Mesenchymal stem cell (in vitro differentiated cells and primary cell): ENCODE measurements around the gene TBC1D2.

Experiments
- DNase-seq: peaks from one replicate; pipeline ENCODE4 v3.0.0-alpha.2; 2013
- H2AFZ ChIP-seq: one replicate; pipeline ENCODE4 v1.6.1; 2013; ENCODE audit warnings: low read depth, mild to moderate bottlenecking, control low read depth, inconsistent platforms, low read length, moderate library complexity
- H2AK5ac ChIP-seq: 2 replicates; pipeline ENCODE4 v1.6.1; 2013; ENCODE audit warnings: low read length, moderate library complexity, mild to moderate bottlenecking, inconsistent platforms; ENCODE audit not compliant: severe bottlenecking
- H2BK120ac ChIP-seq: one replicate; pipeline ENCODE4 v1.6.1; 2013; ENCODE audit warnings: low read depth, mild to moderate bottlenecking, inconsistent platforms, low read length, moderate library complexity
- H2BK12ac ChIP-seq, 2 experiments: one replicate each; pipeline ENCODE4 v1.6.1; 2013; ENCODE audit warnings: inconsistent platforms in 2 of 2, low read length in 2 of 2, mild to moderate bottlenecking in 2 of 2, moderate library complexity in 2 of 2, control low read depth in 1 of 2
- H2BK15ac ChIP-seq: one replicate; pipeline ENCODE4 v1.6.1; 2013; ENCODE audit warnings: mild to moderate bottlenecking, low read depth, inconsistent platforms; ENCODE audit not compliant: poor library complexity, severe bottlenecking
- H2BK5ac ChIP-seq: 2 replicates; pipeline ENCODE4 v1.6.1; 2013; ENCODE audit warnings: low read depth, mild to moderate bottlenecking, low read length, control low read depth, inconsistent platforms; ENCODE audit not compliant: poor library complexity, severe bottlenecking
- H3K14ac ChIP-seq, 2 experiments: one replicate each; pipeline ENCODE4 v1.6.1; 2013; ENCODE audit warnings: inconsistent platforms in 2 of 2, low read length in 2 of 2, control low read depth in 1 of 2, mild to moderate bottlenecking in 1 of 2, moderate library complexity in 1 of 2
- H3K18ac ChIP-seq, 2 experiments: one replicate each; pipeline ENCODE4 v1.6.1; 2013; ENCODE audit warnings: inconsistent platforms in 2 of 2, low read length in 2 of 2, control low read depth in 1 of 2, low read depth in 1 of 2, mild to moderate bottlenecking in 1 of 2
- H3K23ac ChIP-seq, 2 experiments: one replicate each; pipeline ENCODE4 v1.6.1; 2013; ENCODE audit warnings: inconsistent platforms in 2 of 2, low read length in 2 of 2, mild to moderate bottlenecking in 2 of 2, moderate library complexity in 2 of 2, control low read depth in 1 of 2
- H3K27ac ChIP-seq: 2 replicates; pipeline ENCODE4 v1.5.1; 2013; ENCODE audit warnings: mild to moderate bottlenecking, moderate library complexity, low read length, control low read depth, inconsistent platforms; ENCODE audit not compliant: poor library complexity, severe bottlenecking
- H3K27me3 ChIP-seq, 2 experiments: 2 replicates each; pipeline versions ENCODE4 v1.6.1 to v1.7.0; 2013; ENCODE audit warnings: low read length in 2 of 2, mild to moderate bottlenecking in 2 of 2, moderate library complexity in 2 of 2, control low read depth in 1 of 2, inconsistent platforms in 1 of 2; ENCODE audit not compliant: control insufficient read depth in 1 of 2, insufficient read depth in 1 of 2
- H3K36me3 ChIP-seq, 2 experiments: 2 replicates each; pipeline versions ENCODE4 v1.6.1 to v1.7.0; 2013; ENCODE audit warnings: low read length in 2 of 2, control low read depth in 1 of 2, inconsistent platforms in 1 of 2, low read depth in 1 of 2, mild to moderate bottlenecking in 1 of 2; ENCODE audit not compliant: insufficient read depth in 2 of 2, control insufficient read depth in 1 of 2
- H3K4ac ChIP-seq, 2 experiments: one replicate each; pipeline ENCODE4 v1.6.1; 2013; ENCODE audit warnings: inconsistent platforms in 2 of 2, low read length in 2 of 2, mild to moderate bottlenecking in 2 of 2, moderate library complexity in 2 of 2, control low read depth in 1 of 2, low read depth in 1 of 2
- H3K4me1 ChIP-seq: 2 replicates; pipeline ENCODE4 v1.6.1; 2013; ENCODE audit warnings: low read depth, low read length, control low read depth; ENCODE audit not compliant: control insufficient read depth, insufficient read depth
- H3K4me2 ChIP-seq: 2 replicates; pipeline ENCODE4 v1.6.1; 2013; ENCODE audit warnings: low read length, mild to moderate bottlenecking, inconsistent platforms; ENCODE audit not compliant: poor library complexity, severe bottlenecking
- H3K4me3 ChIP-seq, 2 experiments: 2 replicates each; pipeline versions ENCODE4 v1.5.1 to v1.7.0; 2013; ENCODE audit warnings: low read length in 2 of 2, mild to moderate bottlenecking in 2 of 2, control low read depth in 1 of 2, low read depth in 1 of 2; ENCODE audit not compliant: insufficient read depth in 1 of 2
- H3K79me1 ChIP-seq: replicated peaks from 2 replicates; pipeline ENCODE4 v1.6.1; 2013; ENCODE audit warnings: mild to moderate bottlenecking, control low read depth, low read length, inconsistent platforms; ENCODE audit not compliant: poor library complexity, severe bottlenecking
- H3K9ac ChIP-seq: 2 replicates; pipeline ENCODE4 v1.7.0; 2013; ENCODE audit warnings: mild to moderate bottlenecking, low read length, moderate library complexity
- H3K9me3 ChIP-seq: 2 replicates; pipeline ENCODE4 v1.7.0; 2013; ENCODE audit warnings: mild to moderate bottlenecking, low read length; ENCODE audit not compliant: control insufficient read depth
- H4K8ac ChIP-seq: one replicate; pipeline ENCODE4 v1.6.1; 2013; ENCODE audit warnings: inconsistent platforms, mild to moderate bottlenecking, low read length, moderate library complexity
- H4K91ac ChIP-seq: one replicate; pipeline ENCODE4 v1.6.1; 2013; ENCODE audit warnings: mild to moderate bottlenecking, low read length, inconsistent platforms
- WGBS: methylation state at CpG from one replicate; pipeline ENCODE4 v1.1.7; 2013; ENCODE audit warnings: mixed read lengths; 5-methylcytosine and 5-hydroxymethylcytosine counted together

The TBC1D2 gene

GRCh38 chr9:98228392-98229089 is 26.9 kb downstream of the TBC1D2 start:
- WGBS, result over 99% methylated on average over 10 of the region's 10 CpGs
- Histone ChIP-seq H3K27me3 (no peaks in the 10 kb centered on the region), H2BK12ac (peak overlapping the region in 1 of 2 experiments; percentile 0), H3K27ac (no peak overlapping the region), H2BK15ac (no peak overlapping the region), H2BK5ac (no peak overlapping the region), H3K4me2 (no peak overlapping the region), H3K36me3 (peaks cover 46 to 69% of the 10 kb centered on the region in 2 experiments), H3K9me3 (no peaks in the 10 kb centered on the region), H2AFZ (no peak overlapping the region), H2BK120ac (no peak overlapping the region), H3K9ac (no peak overlapping the region), H3K4me3 (no peak overlapping the region), H3K14ac (no peak overlapping the region), H4K91ac (no peak overlapping the region), H3K23ac (no peak overlapping the region), H3K18ac (no peak overlapping the region), H4K8ac (no peak overlapping the region), H3K4me1 (peaks cover 8% of the 10 kb centered on the region), H3K4ac (no peak overlapping the region), H3K79me1 (peaks cover 1% of the 10 kb centered on the region), H2AK5ac (no peak overlapping the region)
- DNase-seq, result no peak

- H3K4me2 ChIP-seq, result no peak overlapping the region
- H3K23ac ChIP-seq, result no peak overlapping the region
- H2BK15ac ChIP-seq, result peak overlapping the region; percentile 23
- peak overlapping the region in 1 of 2 experiments; percentile 38 for H2BK12ac ChIP-seq
- H2AK5ac ChIP-seq, result peak overlapping the region; percentile 57
- H3K79me1 ChIP-seq, result peaks cover 1% of the 10 kb centered on the region
- H4K91ac ChIP-seq, result no peak overlapping the region
- peaks cover 6% of the 10 kb centered on the region for H3K4me1 ChIP-seq
- no peaks in the 10 kb centered on the region for H3K9me3 ChIP-seq
- no peak overlapping the region for H2AFZ ChIP-seq
- no peak overlapping the region for H3K14ac ChIP-seq
- whole genome bisulfite sequencing, result 86% methylated on average over 3 of the region's 7 CpGs
- no peak overlapping the region for H3K4ac ChIP-seq
- H4K8ac ChIP-seq, result no peak overlapping the region
- no peak overlapping the region for H3K9ac ChIP-seq
- H3K27me3 ChIP-seq, result no peaks in the 10 kb centered on the region
- H2BK120ac ChIP-seq, result peak overlapping the region; percentile 36
- no peak overlapping the region for H3K4me3 ChIP-seq
- peak overlapping the region in 1 of 2 experiments; percentile 54 for H3K18ac ChIP-seq
- H2BK5ac ChIP-seq, result no peak overlapping the region
- H3K36me3 ChIP-seq, result peaks cover 39 to 63% of the 10 kb centered on the region in 2 experiments
- DNase-seq, result no peak
- no peak overlapping the region for H3K27ac ChIP-seq
Measured at GRCh38 chr9:98227883-98228282, 27.6 kb downstream of the TBC1D2 start.

GRCh38 chr9:98226957-98227356 is 28.5 kb downstream of the TBC1D2 start:
- H3K4ac ChIP-seq, result peak overlapping the region; percentile 83 to 84
- H3K27ac ChIP-seq, result no peak overlapping the region
- H3K23ac ChIP-seq, result no peak overlapping the region
- no peak overlapping the region for H3K14ac ChIP-seq
- H2BK12ac ChIP-seq, result peak overlapping the region; percentile 62 to 75
- H3K9me3 ChIP-seq, result no peaks in the 10 kb centered on the region
- no peak overlapping the region for H2BK120ac ChIP-seq
- H3K4me3 ChIP-seq, result no peak overlapping the region
- H3K9ac ChIP-seq, result no peak overlapping the region
- peaks cover 37 to 64% of the 10 kb centered on the region in 2 experiments for H3K36me3 ChIP-seq
- H3K18ac ChIP-seq, result peak overlapping the region; percentile 61 to 73
- H3K4me2 ChIP-seq, result no peak overlapping the region
- H2AFZ ChIP-seq, result no peak overlapping the region
- H2BK15ac ChIP-seq, result no peak overlapping the region
- 85% methylated on average over 4 of the region's 4 CpGs for WGBS
- H2BK5ac ChIP-seq, result no peak overlapping the region
- H3K79me1 ChIP-seq, result peaks cover 1% of the 10 kb centered on the region
- no peak overlapping the region for H4K8ac ChIP-seq
- peak overlapping the region; percentile 76 for H4K91ac ChIP-seq
- peak overlapping the region; percentile 86 for H2AK5ac ChIP-seq
- no peaks in the 10 kb centered on the region for H3K27me3 ChIP-seq
- DNase-seq, result peak; percentile 46
- peaks cover 9% of the 10 kb centered on the region for H3K4me1 ChIP-seq

GRCh38 chr9:98226516-98226915 is 28.9 kb downstream of the TBC1D2 start:
- no peak overlapping the region for H4K91ac ChIP-seq
- no peak overlapping the region for H3K4me3 ChIP-seq
- H3K4ac ChIP-seq, result peak overlapping the region; percentile 38 to 83
- H3K14ac ChIP-seq, result no peak overlapping the region
- no peak overlapping the region for H2BK15ac ChIP-seq
- H3K18ac ChIP-seq, result peak overlapping the region in 1 of 2 experiments; percentile 74
- WGBS, result no CpG with 5 or more reads among the region's 1 CpG
- H3K9ac ChIP-seq, result no peak overlapping the region
- peaks cover 1% of the 10 kb centered on the region for H3K79me1 ChIP-seq
- H3K27ac ChIP-seq, result no peak overlapping the region
- H3K4me1 ChIP-seq, result peaks cover 13% of the 10 kb centered on the region
- no peak overlapping the region for H3K4me2 ChIP-seq
- peak; percentile 62 for DNase-seq
- H2AK5ac ChIP-seq, result no peak overlapping the region
- H2AFZ ChIP-seq, result no peak overlapping the region
- H2BK12ac ChIP-seq, result no peak overlapping the region
- H4K8ac ChIP-seq, result no peak overlapping the region
- no peak overlapping the region for H2BK5ac ChIP-seq
- H3K27me3 ChIP-seq, result no peaks in the 10 kb centered on the region
- H2BK120ac ChIP-seq, result peak overlapping the region; percentile 37
- H3K9me3 ChIP-seq, result no peaks in the 10 kb centered on the region
- H3K23ac ChIP-seq, result no peak overlapping the region
- H3K36me3 ChIP-seq, result peaks cover 37 to 64% of the 10 kb centered on the region in 2 experiments
